KBM-7 (cell line): ENCODE data around the gene JAG2.

Source experiments
- DNase-seq: peaks from one replicate; pipeline ENCODE4 v3.0.0-alpha.2; 2015
- in situ Hi-C: fragments of 300-500 bp; cut with MboI; formaldehyde crosslinking; loops from 2 replicates; pipeline ENCODE4 v1.14.3; 2020; ENCODE audit warnings: low sequenced_read_pairs, low pct_unique_long_range_greater_than_20kb, mixed read lengths

JAG2 gene

GRCh38 chr14:105204931-105205672 lies 36.5 kb upstream of the JAG2 start:
- in situ Hi-C loops: no loop called here
- no peak for DNase-seq

- in situ Hi-C loops: no loop called here
- no peak for DNase-seq
Measured at GRCh38 chr14:105204206-105204930, 35.8 kb upstream of the JAG2 start.

- in situ Hi-C loops: no loop called here
- no peak for DNase-seq
Measured at GRCh38 chr14:105203701-105204100, 35.1 kb upstream of the JAG2 start.

- in situ Hi-C loops: no loop called here
Measured at GRCh38 chr14:105203057-105203531, 34.5 kb upstream of the JAG2 start.

GRCh38 chr14:105201925-105202513 lies 33.4 kb upstream of the JAG2 start:
- peak; percentile 85 for DNase-seq
- in situ Hi-C loops: no loop called here

More at GRCh38 chr14:105203057-105203531, 34.5 kb upstream of the JAG2 start:
- DNase-seq: peak; percentile 61

- DNase-seq: peak; percentile 85
- in situ Hi-C loops: no loop called here
Measured at GRCh38 chr14:105201156-105201924, 32.8 kb upstream of the JAG2 start.

GRCh38 chr14:105200641-105201040 lies 32.1 kb upstream of the JAG2 start:
- DNase-seq: no peak
- in situ Hi-C loops: no loop called here

- DNase-seq: no peak
- in situ Hi-C loops: no loop called here
Measured at GRCh38 chr14:105200074-105200473, 31.5 kb upstream of the JAG2 start.

GRCh38 chr14:105199093-105199492 lies 30.5 kb upstream of the JAG2 start:
- no peak for DNase-seq

GRCh38 chr14:105198588-105198987 lies 30.0 kb upstream of the JAG2 start:
- in situ Hi-C loops: no loop called here
- no peak for DNase-seq

More at GRCh38 chr14:105199093-105199492, 30.5 kb upstream of the JAG2 start:
- in situ Hi-C loops: no loop called here

- no peak for DNase-seq
- in situ Hi-C loops: no loop called here
Measured at GRCh38 chr14:105197211-105197641, 28.6 kb upstream of the JAG2 start.

GRCh38 chr14:105196265-105196960 lies 27.8 kb upstream of the JAG2 start:
- in situ Hi-C loops: no loop called here
- no peak for DNase-seq

GRCh38 chr14:105195522-105196264 lies 27.1 kb upstream of the JAG2 start:
- in situ Hi-C loops: no loop called here
- peak; percentile 44 for DNase-seq

GRCh38 chr14:105195051-105195450 lies 26.5 kb upstream of the JAG2 start:
- in situ Hi-C loops: no loop called here

GRCh38 chr14:105193916-105194782 lies 25.6 kb upstream of the JAG2 start:
- in situ Hi-C loops: no loop called here
- no peak for DNase-seq

More at GRCh38 chr14:105195051-105195450, 26.5 kb upstream of the JAG2 start:
- no peak for DNase-seq

- no peak for DNase-seq
- in situ Hi-C loops: no loop called here
Measured at GRCh38 chr14:105192866-105193731, 24.5 kb upstream of the JAG2 start.
